HG03521 (cell line): ENCODE data around the gene EEFSEC.

Experiments used
- ATAC-seq: cut with Tn5 transposase; IDR thresholded peaks from one replicate; pipeline ENCODE4 v1.9.1; 2021; ENCODE audit warnings: mild to moderate bottlenecking, moderate library complexity; ENCODE audit not compliant: unreplicated experiment

EEFSEC gene

DNA sequence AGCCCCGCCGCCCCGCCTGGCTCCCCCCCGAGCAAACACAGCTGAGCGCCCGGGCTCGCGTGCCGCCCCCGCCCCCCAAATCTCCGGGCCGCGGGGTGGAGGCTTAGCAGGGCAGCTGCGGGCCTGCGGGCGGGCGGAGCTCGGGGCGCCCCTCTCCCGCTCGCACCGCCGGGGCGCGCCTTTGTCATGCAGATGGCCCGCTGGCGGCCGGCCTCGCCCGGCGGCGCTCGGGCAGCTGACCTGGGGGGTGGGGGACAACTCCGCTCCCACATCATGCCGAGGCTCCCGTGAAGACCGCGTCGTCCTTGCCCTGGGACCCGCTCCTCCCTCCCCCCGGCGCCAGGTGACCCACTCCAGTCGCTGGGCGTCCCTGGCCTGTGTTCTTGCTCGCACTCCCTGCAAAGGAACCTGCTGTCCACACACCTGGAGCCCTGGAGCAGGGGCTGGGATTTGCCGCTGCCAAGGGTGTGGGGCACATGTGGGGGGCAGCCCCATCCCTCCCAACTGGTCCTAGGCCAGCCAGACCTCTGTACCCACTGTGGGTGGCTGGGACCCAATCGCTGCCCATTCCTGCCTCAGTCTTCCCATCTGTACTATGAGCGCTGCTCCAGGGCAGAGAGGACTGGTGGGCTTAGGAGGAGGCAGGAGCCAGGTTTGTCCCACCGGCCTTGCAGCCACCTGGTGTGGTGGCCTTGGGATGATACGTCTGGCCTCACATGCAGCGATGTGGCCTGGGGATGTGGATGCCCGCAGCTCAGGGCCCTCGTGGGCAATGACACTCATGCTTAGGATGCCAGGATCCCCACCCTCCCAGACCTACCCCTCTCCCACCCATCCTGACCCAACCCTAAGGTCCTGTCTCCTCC, 279.9 kb downstream of the EEFSEC start:
- ATAC-seq, result no peak

DNA sequence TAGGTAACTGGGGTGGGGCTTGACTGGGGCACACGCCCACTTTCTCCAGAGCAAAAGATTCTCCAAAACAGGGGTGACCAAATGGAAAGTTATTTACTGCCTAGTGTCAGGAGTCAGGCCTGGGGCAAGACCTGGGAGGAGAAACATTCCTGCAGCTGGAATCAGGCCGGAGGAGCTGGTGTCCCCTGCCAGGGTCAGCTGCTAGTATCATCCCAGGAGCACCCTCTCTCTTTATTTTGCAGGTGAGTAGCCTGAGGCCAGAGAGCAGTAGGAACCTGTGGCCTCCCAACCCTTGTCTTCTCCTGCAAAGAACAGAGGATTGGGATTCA, 280.5 kb downstream of the EEFSEC start:
- ATAC-seq, result no peak

DNA sequence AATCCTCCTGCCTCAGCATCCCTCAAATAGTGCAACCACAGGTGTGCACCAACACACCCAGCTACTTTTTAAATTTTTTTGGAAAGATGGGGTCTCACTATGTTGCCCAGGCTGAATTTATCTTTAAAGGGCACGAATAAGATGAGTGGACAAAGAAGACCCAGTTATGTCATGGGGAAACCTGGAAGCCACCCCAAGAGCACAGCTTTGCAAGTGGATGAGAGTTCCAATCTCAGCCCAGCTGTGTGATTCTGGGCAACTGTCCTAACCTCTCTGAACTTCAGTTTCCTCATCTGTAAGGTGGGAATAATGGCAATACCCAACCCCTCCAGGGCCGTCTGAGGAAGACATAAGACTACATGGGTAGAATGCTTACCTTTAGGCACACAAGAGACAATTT, 281.2 kb downstream of the EEFSEC start:
- no peak for ATAC-seq

DNA sequence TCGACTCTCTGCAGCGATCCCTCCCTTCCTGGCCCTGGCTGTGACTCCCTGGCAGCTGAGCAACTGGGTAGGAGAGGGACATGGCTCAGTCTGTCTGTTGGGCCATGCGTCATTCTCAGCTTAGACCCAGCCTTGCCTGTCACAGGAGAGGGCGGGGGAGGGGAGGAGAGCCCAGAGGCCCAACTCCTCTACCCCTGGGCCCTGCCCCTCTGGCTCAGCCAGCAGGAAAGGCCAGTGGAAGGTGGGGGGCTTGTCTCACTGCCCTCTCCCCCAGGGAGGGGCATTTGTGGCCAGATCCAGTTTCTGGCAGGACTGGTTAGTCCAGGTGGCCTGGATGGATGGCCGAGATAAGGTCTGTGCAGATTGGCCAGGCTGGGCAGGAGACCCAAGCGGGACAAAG, 281.8 kb downstream of the EEFSEC start:
- no peak for ATAC-seq

DNA sequence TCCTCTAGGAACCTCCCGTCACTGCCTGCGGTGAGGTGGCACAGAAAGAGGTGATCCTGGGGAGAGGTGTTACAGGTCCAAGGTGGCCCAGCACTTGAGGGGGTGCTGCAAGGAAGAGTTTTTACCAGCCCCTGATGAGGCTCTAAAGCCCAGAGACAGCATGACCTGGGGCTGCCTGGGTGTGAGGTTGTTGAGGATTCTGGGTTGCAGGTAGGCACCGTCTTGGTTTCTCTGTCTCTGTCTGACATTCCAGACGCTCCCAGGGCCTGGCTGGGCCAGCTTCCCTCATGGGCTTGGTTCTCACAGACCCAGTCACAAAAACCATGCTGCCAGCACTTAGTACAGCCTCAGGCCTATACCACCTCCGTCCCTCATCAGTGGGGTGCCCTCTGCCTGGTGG, 282.3 kb downstream of the EEFSEC start:
- ATAC-seq, result no peak

DNA sequence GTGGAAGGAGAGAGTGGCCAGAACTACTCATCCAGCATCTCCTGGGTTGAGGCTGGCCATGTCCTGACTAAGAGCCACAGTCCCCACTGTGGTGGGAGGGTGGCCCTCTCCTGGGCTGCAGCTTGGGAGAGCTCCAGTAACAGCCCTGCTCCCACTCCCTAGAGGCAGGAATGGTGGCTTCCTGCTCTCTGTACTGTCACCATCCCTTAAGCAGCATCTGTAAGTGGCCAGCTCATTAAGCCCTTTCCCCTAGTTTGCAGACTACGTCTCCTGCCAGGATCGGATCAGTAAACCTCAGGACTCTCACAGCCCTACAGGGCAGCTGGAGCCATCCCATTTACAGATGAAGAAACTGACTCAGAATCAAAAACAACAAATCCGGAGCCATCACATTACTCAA, 282.9 kb downstream of the EEFSEC start:
- no peak for ATAC-seq

DNA sequence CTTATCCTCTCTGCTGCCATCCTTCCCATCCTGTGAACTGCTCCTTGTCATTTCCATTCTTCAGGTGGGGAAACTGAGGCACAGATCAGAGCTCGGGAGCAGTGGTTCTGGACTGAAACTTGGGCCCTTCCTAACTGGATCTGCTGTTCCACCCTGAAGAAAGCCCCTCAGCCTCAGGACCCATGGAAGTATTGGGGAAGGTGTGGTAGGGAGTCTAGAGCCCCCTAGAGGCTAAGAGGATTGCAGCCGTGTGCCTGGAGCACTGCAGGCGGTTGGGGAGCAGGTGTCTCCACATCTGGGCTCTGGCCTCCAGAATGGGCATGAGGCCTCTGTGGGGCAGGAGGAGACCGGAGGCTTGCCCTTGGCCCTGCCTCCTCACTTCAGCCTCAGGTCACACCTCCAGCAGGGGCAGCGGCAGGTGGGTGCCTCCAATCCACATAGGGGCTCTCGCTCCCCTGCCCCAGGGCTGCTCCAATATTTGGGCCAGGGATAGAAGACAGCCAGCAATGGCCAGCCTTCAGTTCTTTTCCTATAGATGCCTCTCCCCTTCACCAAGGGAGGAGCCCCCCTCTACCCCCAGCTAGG, 285.3 kb downstream of the EEFSEC start:
- no peak for ATAC-seq

DNA sequence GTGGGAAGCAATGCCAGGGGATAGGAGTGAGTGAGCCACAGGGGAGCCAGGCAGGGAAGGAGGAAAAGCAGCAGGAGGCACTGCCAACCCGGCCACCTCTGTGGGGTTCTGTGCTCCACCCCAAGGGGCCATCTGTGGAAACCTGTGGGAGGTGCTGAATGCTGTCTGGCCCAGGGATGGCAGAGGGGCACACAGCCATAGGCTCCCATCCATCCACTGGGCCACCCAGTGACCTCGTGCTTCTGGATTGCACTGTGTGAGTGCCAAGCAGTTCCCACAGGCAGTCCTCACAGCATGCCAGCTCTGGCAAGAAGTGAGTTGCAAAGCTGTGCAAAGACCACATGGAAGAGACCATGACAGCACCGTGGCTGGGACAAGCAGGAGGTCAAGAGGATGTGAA, 285.9 kb downstream of the EEFSEC start:
- no peak for ATAC-seq

DNA sequence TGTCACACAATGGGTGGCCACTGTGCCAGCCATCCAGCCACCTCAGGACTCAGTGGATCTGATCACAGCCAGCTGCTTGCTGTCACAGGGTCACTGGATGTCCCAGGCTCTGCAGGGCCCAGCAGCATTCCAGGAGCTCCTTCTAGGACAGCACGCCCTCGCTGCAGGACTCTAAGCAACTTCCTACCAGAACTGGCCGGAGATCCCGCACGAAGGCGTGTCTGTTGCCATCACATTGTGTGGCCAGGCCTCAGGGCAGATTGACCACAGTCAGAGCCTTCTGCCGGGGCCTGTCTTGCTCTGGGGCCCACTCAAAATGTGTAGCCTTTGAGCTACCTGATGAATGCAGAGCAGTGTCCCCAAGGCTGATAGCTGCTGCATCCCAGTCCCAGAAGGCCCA, 288.8 kb downstream of the EEFSEC start:
- no peak for ATAC-seq

DNA sequence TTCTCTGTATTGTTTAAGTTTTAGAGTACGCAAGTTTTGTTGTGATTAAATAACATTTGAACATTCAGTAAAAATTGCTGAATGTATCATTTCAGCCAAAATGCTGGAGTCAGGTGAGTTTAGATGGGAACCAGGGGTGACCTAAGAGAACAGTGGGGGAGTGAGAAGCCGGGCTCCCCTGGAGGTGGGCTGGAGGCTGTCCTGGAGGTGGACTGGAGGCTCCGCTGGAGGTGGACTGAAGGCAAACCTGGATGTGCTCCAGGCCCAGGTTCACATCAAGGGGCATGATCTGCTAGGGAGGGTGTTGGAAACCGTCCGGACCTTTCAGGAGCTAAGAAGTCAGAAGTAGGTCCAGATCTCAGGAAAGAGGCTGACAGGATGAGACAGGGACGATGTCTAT, 289.7 kb downstream of the EEFSEC start:
- ATAC-seq, result no peak

DNA sequence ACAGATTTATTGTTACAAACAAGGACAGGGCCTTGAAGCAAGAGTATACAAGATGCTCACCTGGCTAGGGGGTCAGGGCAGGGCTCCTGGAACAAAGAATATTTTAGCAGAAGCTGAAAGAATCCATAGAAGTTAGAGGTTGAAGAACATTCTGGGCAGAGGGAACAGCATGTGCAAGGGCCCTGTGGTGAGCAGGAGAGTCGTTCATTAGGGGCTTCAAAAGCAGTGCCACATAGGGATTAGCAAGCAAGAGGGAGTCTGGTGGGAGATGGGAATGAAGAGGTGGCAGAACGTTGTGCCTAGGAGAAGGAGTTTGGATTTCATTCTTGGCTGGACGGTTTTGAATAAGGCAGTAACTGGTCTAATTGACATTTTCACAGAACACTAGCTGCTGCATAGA, 290.5 kb downstream of the EEFSEC start:
- no peak for ATAC-seq

DNA sequence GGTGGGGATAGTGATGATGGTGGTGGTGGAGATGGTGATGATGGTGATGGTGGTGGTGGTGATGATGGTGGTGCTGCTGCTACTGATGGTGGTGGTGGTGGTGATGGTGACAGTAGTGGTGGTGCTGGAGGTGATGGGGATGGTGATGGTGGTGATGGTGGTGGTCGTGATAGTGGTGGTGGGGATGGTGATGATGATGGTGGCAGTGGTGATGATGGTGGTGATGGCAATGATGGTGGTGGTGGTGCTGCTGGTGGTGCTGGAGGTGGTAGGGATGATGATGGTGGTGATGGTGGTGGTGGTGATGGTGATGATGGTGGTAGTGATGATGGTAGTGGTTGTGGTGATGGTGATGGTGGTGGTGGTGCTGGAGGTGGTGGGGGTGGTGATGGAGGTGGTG, 292.1 kb downstream of the EEFSEC start:
- no peak for ATAC-seq

DNA sequence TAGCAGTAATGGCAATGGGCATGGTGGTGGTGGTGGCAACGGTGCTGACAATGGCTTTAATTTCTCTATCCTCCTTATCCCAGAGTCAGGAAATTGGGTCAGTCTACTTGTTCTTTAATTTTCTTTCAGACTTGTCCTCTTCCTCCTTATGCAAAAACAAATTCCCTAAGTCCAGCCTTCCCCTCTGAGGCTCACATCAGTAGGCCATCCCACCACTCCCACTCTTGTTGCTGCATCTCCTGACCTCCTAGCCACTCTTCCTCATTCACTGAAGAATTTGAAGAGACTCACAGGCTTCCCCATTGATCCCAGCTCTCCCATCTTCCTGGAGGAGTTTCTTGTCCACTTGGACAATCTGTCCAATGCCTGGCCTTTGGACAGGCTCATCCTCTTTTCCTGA, 293.5 kb downstream of the EEFSEC start:
- no peak for ATAC-seq

DNA sequence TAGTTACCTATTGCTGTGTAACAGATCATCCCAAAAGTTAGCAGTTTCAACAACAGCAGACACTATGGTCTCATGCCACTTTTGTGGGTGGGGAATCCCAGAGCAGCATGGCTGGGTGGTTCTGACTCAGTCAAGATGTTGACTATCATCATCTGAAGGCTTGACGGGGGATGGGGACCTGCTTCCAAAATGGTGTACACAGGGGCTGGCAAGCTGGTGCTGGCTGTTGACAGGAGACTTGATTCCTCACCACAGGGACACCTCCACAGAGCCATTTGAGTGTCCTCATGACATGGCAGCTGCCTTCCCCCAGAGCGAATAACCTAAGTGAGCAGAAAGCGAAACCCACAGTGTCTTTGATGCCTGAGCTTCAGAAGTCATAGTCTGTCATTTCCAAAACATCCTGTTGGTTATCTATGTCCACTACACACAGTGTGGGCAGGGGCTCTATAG, 294.3 kb downstream of the EEFSEC start:
- no peak for ATAC-seq

DNA sequence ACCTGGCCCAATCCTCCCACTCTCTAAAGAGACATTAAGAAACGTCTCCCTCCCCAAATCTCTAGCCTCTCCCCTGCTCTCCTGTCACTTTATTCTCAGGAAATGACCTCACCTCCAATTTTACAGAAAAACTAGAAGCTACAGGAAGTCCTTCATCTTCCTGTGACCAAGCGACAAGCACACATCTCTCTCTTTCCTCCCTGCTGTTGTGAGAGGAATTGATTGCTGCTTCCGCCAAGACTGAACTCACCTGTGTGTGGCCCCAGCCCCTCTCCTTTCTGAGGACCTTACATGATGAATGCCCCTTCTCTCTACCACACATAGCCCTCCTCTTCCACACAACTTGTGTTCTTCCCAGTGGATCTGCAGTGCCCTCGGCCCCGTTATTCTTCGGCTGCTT, 295.2 kb downstream of the EEFSEC start:
- no peak for ATAC-seq

DNA sequence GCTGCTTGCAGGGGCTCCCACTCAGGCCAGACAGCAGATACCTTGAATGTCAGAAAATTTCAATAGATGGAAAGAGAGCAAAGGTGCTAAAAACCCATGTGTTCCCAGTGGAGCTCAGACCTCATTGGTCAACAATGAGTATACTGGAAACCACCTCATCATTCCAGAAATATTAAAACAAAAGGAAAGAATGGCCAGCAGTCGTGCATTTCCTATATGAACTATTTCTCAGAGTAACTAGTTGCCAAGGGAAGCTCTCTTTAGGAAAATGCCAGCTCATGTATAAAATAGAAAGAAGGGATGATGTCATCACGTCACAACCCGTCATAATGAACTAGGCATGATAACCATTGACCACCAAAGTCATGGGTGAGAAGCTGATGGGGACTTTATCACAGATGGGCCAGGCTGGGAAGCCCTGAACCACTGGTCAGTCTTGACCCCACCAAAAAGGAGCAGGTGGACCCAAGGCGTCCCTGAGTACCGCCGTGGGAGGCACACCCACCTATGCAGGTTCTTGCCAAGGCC, 295.9 kb downstream of the EEFSEC start:
- ATAC-seq, result no peak

DNA sequence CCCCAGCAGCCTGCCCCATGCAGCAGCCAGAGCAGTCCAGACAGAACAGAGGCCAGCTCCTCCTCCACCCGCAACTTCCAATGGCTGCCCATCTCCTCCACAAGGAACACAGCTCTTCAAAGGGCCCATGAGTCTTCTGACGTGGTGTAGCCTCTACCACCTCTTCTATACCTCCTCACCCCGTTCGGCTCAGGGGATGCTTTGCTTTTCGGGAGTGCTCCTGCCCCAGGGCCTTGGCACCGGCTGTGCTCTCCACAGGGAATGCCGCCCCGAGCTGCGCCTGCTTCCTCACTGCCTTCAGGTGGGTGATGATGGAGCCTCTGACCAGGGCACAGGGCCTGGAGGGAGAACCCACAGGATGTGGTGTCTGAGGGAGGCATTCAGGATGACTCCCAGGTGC, 298.8 kb downstream of the EEFSEC start:
- ATAC-seq, result no peak

DNA sequence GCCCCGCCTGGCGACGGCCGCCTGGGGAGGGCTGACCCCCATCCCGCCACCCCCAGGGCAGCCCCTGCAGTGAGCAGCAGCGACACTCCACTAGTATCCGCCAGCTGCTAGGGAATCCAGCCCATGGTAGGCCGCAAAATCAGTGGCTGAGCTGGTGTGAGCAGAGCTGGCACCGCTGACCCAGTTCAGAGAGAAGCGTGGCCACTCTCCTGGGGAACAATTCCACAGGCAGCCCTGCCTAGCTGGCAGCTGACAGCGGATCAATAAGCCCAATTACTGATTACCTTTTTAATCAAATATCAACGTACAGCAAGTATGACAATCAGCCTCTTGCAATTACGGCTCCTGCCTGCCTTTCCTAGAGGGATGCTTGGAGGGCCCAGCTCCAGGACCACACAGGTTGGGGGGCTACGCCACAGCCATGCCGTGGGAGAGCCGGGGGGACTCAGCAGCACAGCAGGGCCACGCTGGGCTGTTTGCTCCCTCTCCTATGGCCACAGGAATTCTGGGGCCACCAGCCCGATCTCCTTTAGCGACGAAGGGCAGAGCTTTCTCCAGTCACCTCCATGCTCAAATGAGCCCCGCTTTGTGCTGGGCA, 299.5 kb downstream of the EEFSEC start:
- no peak for ATAC-seq

DNA sequence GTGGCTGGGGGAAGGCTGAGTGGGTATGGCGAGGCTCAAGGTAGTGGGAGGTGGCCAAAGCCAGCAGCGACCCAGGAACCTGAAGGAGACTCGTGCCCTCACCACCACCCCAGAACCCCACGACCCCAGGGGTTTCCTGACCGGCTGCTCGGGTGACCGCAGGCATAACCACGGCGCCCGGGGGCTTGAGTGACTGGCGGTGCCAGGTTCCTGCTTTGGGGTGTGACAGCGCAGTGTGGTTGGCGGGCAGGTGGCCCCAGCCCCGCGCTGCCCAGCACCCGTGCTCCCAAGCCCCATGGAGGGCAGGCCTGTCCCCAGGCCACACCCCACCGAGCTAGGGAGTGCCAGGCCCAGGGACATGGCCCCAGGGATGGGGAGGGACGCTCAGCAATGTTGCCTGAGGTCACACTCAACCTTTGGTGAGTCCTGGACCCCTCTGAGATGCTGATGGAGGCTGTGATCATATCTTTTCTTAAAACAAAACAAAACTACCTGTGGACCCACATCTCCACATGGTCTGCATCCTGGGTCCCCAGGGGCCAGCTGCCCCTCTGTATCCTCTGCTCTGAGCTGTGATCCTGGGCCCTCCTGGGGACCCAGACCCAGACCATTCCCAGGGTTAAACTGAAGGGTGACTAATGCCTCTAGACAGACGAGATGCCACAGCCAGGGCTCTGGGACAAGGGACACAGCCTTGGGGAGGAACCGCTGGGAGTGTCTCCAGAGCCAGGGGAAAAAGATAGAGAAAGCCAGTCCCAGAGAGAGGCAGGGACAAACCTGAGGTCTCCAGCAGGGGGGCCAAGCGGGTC, 300.4 kb downstream of the EEFSEC start:
- no peak for ATAC-seq

DNA sequence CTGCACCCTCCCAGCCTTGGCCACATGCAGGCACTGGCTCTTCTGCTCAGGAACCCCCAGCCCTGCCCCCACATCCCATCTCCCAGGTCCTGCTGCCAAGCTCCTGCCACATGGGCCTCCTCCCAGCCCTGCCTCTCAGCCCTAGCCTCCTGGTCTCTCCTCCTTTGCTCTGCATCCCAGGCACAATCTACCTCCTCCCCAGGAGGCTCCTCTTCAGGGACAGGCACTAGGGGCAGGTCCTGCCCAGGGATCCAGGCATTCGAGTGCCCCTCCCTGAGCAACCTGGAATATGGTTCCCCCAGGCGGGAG, 301.0 kb downstream of the EEFSEC start:
- no peak for ATAC-seq

DNA sequence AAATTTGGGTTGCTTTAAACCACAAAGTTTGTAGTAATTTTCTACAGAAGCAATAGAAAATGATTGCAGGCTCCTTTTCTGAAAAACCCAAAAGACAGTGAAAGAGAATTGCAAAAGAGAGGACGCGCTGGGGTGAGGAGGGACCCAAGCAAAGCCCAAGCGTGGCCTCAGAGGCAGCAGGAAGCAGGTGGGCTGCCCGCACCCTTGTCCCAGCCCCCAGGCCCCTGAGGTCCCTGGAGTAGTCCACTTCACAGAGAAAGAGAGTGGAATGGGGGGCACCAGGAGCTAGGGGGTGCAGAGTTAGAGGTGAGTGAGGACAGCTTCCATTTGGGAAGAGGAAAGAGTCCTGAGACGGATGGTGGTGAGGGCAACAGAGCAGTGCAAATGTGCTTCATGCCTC, 301.8 kb downstream of the EEFSEC start:
- no peak for ATAC-seq
